T-helper 9 cell (primary cell): ENCODE results near the gene SIM2.

Experiments
- DNase-seq: peaks from one replicate; pipeline ENCODE4 v3.0.0-alpha.2; 2020

SIM2 gene

DNA sequence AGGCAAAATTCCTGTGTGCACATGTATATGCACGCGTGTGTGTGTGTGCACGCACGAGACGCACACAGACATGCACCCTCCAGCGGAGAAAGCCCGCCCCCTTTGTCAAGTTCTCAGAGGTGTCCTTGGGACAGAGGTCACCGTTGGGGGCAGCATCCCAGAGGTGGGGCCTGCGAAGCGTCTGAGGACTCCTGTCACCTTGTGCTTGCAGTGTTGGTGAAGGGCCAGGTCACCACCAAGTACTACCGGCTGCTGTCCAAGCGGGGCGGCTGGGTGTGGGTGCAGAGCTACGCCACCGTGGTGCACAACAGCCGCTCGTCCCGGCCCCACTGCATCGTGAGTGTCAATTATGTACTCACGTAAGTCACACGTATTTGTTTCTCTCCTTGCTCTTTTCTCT is 42.6 kb downstream of the SIM2 start:
- DNase-seq = no peak

DNA sequence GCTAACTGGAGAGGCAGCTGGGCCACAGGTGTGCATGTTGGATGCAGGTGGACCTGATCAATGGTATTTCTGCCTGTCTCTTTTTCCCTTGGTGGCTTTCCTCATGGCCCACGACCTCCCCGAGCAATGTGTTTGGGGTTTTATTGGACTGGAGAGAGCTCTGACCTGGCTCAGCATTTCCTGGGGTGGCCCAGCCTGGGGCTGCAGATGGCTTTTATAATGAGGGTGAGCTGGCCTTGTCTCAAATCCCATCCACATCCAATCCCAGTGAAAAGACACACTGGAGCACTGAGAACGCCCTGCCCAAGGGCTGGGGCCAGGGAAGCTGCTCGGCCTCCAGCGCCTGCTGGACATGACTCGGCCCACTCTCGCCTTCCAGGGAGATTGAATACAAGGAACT is 44.1 kb downstream of the SIM2 start:
- DNase-seq = no peak

GRCh38 chr21:36743446-36743845 is 44.5 kb downstream of the SIM2 start:
- DNase-seq = no peak

DNA sequence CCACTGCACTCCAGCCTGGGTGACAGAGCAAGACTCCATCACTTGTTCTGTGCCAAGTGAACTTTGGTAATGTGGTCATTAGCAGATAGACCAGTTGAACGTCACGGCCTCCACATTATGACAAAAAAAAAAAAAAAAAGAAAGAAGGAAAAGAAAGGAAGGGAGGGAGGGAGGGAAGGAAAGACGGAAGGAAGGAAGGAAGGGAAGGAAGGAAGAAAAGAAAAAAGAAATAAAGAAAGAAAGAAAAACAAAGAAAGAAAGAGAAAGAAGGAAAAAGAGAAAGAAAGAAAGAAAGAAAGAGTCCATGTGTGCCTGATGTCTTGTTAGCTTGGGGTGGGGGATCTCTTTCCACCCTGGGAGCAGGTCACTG is 45.3 kb downstream of the SIM2 start:
- DNase-seq = no peak

DNA sequence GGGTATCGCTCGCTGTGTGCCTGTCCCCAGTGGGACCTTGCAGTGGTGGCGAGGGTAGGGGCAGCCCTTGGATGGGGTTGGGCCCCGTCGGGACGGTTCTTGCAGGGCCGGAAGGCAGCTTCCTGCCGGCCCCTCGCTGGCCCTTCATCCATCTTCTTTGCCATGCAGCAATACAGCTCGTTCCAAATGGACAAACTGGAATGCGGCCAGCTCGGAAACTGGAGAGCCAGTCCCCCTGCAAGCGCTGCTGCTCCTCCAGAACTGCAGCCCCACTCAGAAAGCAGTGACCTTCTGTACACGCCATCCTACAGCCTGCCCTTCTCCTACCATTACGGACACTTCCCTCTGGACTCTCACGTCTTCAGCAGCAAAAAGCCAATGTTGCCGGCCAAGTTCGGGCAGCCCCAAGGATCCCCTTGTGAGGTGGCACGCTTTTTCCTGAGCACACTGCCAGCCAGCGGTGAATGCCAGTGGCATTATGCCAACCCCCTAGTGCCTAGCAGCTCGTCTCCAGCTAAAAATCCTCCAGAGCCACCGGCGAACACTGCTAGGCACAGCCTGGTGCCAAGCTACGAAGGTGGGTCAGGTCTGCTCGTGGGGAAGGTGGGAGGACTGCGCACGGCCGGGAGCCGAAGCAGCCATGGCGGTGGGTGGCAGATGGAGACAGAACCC is 45.8 kb downstream of the SIM2 start:
- no peak for DNase-seq

GRCh38 chr21:36745459-36745858 is 46.5 kb downstream of the SIM2 start:
- DNase-seq = no peak

- no peak for DNase-seq
These were observed 48.3 kb downstream of the SIM2 start for GRCh38 chr21:36747041-36747814.

GRCh38 chr21:36747815-36748383 is 49.0 kb downstream of the SIM2 start:
- DNase-seq = no peak

DNA sequence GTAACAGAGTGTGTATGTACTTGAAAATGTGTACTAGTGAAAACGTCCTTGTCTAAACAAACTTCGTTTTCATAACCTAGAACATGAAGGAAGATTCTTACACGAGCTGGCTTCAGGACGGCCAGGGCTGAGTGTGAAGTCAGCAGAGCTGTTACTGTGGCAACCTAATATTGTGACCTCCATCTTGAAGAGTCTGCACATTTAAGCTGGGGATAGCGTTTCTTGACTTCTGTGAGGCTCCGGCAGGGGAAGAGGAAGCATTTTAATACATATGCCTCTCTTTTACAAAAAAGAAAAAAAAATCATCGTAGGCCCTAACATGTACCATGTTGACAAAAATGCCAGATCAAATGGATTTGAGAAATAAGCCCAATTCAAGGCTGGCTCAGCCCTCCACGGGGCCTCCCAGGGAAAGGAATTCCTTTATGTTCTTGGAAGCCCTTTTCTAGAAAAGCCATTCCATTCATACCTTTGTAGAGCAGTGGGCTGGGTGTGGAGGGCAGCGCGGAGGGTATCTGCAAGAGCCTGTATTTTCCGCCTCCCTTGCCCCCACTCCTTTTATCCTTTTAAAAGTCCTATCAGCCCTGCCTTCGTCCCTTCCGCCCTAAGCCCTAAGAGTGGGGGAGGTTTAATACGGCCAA is 51.1 kb downstream of the SIM2 start:
- DNase-seq = no peak

- no peak for DNase-seq
These were observed 51.7 kb downstream of the SIM2 start for GRCh38 chr21:36750576-36750959.

GRCh38 chr21:36751383-36751782 is 52.5 kb downstream of the SIM2 start:
- no peak for DNase-seq

DNA sequence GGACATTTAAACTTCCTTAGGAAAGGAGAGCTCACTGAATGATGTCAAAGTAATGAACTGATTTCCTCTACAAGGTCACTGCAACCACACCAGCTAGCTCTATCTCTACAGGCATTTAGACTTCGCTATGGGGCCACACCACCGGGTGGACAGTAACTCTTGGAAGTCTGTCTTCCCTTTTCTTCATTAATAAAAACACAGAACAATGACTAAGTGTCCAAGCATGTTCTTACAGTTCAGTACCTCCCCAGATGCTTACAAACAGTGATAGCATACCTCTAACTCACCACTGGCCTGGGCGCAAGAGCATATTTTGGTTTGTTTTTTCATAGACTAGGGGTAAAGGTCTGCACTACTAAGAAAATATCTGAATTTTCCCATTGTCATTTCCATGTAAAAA is 54.6 kb downstream of the SIM2 start:
- no peak for DNase-seq

DNA sequence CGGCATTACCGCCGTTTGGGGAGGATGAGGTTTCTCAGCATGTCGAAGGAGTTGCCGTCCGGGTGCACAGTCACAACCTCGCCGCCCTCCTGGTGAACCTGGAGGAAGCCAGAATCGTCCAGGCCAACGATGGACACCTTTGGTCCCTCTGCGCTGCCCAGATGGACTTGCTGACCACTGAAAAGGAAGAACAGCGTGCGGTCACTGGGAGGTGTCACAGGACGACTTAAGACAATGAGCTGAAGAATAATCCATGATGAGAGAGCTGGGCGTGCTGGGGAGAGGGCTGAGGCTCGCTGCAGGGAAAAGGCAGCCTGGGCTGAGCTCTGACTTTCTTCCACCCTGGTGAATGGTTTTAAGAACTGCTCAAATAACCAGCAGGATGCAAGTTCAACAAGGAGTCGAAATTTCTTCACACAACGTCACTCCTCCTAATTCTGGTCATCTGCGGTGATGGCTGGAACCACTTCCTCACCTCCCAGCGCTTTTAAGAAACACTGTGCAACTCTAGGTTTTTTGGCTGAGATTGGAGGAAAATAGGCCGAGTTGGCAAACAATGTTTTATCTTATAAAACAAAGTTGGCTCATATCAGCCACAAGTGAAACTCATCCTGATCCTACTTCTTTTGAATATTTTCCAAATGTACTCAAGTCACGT is 55.5 kb downstream of the SIM2 start:
- no peak for DNase-seq

- no peak for DNase-seq
These were observed 57.6 kb downstream of the SIM2 start for GRCh38 chr21:36756527-36756926.

DNA sequence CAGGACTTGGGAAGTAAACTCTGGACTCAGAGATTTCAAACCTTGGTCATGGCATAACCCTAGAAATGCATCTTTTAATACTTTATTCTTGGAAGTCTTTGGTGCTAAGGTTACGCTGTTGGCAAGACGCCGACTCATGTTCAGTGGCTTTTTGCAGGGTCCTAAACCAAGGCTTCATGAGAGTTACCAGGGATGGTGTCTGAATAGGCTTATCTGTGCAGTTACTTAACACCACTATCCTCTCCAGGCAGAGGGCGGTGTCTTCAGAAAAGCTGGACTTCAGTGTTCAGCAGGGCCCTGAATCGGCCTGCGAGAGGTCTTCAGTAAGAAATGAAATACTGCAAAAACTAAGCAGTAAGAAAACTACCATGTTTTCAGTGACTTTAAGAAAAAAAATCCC is 58.3 kb downstream of the SIM2 start:
- DNase-seq = no peak

GRCh38 chr21:36759348-36760083 is 60.6 kb downstream of the SIM2 start:
- DNase-seq = no peak

GRCh38 chr21:36761685-36762084 is 62.8 kb downstream of the SIM2 start:
- no peak for DNase-seq

DNA sequence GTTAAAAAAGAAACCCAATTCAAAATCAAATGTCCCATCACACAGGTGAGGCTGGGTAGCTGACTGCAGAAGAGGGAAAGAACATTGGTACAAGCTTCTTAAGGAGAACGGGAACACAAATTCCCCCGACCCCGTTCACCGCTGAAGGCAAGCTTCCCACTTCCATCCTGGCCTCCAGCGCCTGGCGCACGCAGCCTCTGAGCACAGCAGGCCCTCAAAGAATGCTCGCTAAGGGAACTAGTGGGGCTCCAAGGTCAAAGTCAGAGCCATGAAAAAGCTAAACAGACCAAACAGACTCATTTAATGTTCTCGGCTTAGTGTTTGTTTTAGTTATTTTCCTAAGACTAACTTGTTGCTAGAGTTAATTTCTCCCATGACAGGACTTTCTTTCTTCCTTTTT is 63.7 kb downstream of the SIM2 start:
- no peak for DNase-seq

GRCh38 chr21:36763305-36763704 is 64.4 kb downstream of the SIM2 start:
- no peak for DNase-seq

- no peak for DNase-seq
These were observed 66.3 kb downstream of the SIM2 start for GRCh38 chr21:36765229-36765628.

DNA sequence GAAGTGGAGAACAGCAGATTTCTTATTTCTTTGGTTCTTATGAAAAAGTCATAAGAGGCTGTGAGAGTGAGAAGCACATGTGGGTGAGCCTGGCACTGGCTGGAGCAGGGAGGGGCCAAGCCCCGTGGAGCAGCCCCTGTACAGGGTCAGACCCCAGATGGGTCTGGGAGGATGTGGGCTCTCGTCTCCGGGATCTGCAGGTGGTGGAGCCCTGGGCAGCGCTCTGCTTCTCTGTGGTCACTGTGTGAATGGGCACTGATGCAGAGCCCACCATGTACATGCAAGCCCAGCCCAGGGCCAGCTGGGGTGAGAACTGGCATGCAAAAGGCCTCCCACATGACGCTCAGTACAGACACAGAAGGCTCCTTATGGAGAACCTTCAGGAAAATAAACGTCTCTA is 67.6 kb downstream of the SIM2 start:
- no peak for DNase-seq

DNA sequence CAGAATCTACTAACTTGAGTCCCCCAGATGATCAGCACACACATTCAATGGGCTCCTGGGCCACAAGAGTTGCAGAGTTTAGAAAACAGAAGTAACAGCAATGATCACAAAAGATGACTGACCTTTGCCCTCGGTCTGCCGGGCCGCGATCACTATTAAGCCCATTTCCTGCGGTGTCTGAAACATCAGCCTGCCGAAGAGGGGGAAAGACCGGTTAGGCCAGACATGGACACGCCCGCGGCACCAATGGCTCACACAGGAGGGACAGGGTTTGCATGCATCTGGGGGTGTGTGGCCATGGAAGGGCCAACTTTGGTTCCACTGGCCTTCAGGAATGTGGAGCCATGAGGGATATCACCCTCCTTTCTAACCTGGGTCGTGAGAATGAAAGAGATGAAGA is 68.2 kb downstream of the SIM2 start:
- DNase-seq = no peak

- DNase-seq = no peak
These were observed 69.6 kb downstream of the SIM2 start for GRCh38 chr21:36768496-36768895.
